HG03060 (cell line): ENCODE measurements around the gene NPY1R.

Experiments
- ATAC-seq: cut with Tn5 transposase; IDR thresholded peaks from one replicate; pipeline ENCODE4 v1.9.1; 2021; ENCODE audit warnings: low read depth, moderate number of reproducible peaks; ENCODE audit not compliant: unreplicated experiment

The NPY1R gene

GRCh38 chr4:163280703-163281519 lies 51.5 kb downstream of the NPY1R start:
- ATAC-seq: no peak

GRCh38 chr4:163279713-163280112 lies 52.7 kb downstream of the NPY1R start:
- ATAC-seq: no peak

- ATAC-seq: no peak
Measured at GRCh38 chr4:163274861-163275260, 57.5 kb downstream of the NPY1R start.
